Medulla oblongata (tissue), 1 donor: Measurements from ENCODE around the gene KIAA0232.
"Not testable (repeated sequence)": the region's sequence is repeated elsewhere in the genome, so short reads cannot be mapped to it uniquely, and the experiment has no call there.

Source experiments
- DNase-seq: peaks from one replicate; pipeline ENCODE4 v3.0.0-alpha.2; 2015; ENCODE audit errors: extremely low spot score

Gene KIAA0232

DNA sequence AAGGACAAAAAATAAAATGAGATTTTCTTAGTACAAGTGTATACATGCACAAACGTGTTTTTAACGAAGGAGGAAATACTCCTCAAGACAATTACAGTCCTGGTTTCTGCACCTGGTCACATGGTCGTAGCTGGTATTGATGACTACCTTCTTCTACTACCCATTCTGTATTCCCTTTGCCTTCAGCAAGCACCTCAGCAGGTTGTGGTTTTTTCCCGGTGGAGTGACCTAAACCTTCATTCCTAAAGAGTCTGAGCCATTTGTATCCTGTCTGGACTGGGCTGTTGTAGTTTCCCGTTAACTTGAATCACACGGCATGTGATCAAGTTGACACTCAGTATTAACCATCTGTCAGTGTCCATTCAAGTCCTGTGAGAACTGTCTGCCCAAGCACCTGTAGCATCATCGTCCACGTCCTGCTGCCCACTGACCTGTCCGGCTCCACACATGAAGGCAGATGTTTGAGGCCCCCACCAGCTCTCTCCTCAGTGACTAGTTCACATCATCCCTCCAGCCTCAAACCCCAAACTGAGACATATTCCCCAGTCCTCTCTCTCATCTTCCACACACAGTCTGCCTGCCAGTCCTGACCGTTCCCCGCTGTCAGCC is 96.0 kb downstream of the KIAA0232 start:
- no peak for DNase-seq

DNA sequence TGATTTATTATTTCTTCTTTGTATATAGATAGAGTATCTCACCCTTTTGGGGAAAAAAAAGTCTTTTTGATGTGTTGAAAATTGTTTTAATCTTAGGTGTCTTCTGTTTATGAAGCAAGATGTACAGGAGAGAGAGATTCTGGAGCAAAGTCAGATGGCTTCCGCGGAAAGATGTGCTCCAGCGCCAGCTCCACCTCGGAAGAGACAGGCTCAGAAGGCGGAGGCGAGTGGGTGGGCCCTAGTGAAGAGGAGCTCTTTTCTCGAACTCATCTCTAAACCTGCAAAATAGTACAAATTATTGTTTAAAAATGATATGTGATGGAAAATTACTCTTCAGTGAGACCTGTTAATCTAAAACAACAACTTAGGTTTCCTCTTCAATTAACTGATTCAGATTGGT is 98.2 kb downstream of the KIAA0232 start:
- DNase-seq, result no peak

DNA sequence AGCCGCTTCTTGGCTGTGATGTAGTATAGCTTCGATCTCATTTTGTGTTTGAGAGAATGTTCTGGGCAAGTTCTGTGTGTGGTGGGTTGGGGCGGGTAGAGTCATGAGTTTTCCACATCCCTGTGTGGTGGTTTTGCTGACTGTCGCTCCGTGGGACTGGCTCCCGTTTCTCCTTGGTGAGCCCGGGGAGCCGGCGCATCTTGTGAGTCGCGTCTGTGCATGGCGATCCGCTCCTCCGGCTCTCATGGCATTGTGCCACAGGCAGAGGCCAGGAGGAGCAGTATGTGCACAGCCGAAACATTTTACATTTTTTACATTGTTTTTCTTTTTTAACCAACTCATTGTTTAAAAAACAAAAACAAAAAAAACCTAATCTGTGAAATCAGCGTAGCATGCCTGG is 99.4 kb downstream of the KIAA0232 start:
- DNase-seq, result no peak

DNA sequence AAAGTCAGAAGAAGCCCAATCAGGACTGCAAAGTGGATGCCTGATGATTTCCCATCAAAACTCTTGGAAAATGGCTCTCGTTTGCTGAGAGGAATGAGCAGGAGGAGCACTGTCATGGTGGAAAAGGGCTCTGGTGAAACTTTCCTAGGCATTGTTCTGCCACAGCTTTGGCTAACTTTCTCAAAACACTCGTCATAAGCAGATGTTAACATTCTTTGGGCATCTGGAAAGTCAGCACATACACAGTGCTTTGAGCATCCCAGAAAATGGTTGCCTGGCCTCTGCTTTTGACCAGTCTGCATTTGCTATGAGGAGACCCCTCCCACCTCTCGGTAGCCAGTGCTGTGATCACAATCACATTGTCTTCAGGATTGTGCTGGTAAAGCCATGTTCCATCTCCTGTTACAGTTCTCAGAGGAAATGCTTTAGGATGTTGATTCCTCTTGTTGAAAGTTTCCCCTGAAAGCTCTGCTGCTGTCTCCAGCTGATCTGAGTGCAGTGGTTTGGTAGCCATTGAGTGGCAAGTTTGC is 101.9 kb downstream of the KIAA0232 start:
- no peak for DNase-seq

DNA sequence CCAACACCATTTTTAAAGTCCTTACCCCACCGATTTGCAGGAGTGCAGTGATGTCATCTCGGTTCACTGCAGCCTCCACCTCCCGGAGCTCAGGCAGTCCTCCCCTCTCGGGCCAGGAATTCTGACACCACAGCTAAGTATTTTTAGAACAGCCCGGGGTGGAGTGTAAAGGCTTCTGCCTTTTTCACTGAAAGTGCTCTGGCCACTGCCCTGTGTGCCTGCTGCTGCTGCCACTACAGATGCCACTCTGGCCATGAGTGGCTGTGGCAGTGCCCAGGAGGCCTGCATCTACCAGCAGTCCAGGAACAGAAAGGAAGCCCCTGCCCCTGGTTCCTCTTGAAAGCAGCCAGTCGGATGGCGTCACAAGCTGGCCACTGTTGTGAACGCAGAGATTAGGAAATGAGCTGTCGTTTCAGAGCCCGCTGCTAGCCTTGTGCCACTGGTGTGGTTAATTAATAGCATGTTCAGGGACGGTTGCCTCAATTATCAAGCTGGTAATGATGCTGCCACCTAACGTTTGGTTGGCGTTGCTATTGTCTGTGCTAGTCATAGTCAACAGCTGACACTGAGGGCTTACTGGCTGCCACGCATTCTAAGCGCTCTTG is 103.5 kb downstream of the KIAA0232 start:
- DNase-seq, result peak; percentile 86

DNA sequence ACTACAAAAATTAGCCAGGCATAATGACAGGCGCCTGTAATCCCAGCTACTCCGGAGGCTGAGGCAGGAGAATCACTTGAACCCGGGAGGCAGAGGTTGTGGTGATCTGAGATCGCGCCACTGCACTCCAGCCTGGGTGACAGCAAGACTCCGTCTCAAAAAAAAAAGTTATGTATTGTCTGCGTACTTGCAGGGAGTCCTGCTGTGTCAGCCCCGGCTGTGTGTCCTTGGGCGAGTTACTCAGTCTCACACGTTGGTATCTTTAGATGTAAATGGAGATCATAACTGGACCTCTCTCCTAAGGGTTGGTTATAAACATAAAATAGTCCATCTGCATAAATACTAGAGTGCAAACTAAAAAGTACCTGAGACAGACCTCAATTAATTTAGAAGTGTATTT is 104.4 kb downstream of the KIAA0232 start:
- DNase-seq, result no peak

DNA sequence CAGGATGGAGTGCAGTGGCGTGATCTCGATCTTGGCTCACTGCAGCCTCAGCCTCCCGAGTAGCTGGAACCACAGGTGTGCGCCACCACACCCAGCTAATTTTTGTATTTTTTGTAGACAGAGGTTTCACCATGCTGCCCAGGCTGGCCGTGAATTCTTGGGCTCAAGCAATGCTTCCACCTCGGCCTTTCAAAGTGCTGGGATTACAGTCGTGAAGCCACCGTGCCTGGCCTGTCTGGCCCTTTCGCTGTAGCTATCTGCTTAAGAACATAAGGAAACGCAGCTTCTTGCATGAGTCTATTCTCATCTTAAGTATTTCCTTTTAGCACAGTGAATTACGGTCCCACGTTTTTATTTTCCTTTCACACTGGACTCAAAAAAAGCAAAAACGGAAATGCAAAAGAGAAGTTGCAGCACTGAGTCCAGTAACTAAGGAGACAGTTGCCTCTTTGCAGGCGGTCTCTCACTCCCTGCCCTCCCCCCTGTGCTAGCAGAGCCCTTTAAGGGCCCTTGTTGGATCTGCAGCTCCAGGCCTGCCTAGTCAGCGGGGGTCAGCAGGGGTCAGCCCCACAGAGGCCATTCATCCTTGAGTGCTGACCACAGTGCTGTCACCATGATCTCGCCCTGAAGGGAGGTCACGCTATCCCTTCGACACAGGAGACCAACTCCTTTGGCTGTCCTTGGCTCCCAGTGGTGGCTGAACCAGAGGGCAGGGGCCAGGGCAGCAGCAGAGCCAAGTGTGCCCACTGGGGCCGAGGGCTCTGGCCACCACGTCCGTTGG is 105.3 kb downstream of the KIAA0232 start:
- DNase-seq, result peak; percentile 78

DNA sequence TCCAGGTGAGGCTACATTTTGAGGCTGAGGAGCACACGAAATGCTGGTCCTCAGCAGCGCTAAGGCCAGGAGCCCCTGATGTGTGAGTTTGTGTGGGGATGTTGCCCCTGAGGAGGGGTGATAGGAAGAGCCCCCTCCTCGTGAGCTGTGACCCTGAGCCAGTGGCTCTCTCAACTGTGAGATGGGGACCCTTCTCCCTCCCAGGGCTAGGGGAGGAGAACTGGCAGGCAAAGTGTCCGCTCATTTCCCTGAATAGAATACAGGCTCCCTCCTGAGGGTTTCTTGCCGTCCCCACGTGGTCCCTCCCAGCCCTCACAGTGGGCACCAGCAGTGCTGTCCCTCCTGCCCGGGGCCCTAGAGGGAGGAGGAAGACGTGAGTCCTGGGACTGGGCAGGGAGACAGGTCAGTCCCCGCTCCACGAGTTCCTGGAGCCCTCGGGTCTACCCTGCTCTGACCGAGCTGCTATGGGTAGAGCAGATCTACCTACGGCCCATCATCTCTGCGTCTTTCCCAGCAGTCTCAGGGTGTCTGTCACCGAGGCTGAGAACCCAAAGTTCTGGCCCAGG is 106.1 kb downstream of the KIAA0232 start:
- no peak for DNase-seq

DNA sequence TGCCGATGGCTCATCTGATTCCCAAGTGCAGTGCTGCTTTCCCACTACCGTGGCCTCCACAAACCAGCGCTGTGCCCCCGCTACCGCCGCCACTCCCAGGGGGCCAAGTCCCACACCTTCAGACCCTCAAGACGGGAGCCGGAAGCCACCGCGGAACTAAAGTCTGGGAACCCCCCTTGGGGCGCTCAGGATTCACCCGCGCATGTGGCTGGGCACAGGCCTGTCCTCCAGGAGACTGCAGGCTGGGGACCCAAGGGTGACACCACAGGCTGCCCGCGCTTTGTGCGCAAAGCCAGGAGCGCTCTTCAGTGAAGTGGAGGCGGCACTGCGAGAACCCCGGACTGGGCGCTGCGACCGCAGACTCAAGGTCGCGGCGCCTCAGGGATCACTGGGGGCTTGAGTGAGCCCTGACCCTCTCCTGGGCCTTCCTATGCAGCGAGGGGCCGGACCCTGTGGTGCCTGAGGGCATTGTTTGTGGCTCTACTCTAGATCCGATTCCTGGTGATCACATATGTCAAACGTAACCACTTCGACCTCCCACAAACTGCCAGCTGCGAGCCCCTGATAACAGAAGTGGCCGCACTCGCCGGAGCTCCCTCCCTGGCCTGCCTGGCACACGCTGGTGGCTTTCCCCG is 106.7 kb downstream of the KIAA0232 start:
- DNase-seq, result no peak

DNA sequence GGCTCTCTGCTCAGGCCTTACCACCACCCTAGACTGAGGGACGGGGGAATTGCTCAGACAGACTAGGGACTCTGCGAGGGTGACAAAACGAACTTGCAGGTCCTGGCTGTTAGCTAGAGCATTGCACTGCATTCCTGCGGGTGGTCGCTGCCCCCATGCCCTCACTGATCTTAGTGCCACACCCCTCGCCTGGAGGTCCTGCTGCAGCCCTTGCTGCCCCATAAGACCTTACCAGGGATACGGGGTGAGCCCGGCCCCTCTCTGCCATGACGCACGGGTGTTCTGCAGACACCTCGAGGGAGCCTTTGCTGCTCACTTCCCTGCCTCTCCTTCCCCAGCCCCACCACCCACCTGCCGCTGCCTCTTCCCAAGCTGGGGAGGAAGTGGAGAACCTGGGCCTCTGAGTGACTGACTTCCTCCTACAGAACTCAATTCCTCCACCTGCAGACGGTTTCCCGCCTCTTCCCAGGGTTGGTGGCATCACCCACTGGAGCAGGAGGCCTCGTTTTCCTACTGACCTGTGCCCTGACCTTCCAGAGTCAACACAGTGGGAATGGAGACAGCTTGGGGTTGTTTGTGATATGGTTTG is 107.3 kb downstream of the KIAA0232 start:
- no peak for DNase-seq

DNA sequence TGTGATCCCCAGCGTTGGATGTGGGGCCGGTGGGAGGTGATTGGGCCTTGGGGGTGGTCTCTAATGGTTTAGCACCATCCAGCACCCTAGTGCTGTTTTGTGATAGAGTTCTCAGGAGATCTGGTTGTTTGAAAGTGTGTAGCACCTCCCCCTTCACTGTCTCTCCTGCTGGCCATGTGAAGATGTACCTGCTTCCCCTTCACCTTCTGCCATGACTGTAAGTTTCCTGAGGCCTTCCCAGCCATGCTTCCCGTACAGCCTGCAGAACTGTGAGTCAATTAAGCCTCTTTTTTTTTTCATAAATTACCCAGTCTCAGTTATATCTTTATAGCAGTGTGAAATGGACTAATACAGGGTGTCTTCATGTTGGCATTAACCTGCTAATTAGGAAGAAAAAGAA is 107.8 kb downstream of the KIAA0232 start:
- no peak for DNase-seq

DNA sequence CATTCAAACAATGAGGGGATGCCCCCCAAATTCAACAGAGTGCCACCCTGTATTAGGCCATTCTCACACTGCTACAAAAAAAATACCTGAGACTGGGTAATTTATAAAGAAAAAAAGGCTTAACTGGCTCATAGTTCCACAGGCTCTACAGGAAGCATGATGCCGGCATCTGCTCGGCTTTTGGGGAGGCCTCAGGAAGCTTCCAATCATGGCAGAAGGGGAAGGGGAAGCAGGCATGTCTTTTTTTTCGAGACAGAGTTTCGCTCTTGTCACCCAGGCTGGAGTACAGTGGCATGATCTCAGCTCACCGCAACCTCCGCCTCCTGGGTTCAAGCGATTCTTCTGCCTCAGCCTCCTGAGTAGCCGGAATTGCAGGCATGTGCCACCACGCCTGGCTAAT is 108.4 kb downstream of the KIAA0232 start:
- not testable (repeated sequence) for DNase-seq

DNA sequence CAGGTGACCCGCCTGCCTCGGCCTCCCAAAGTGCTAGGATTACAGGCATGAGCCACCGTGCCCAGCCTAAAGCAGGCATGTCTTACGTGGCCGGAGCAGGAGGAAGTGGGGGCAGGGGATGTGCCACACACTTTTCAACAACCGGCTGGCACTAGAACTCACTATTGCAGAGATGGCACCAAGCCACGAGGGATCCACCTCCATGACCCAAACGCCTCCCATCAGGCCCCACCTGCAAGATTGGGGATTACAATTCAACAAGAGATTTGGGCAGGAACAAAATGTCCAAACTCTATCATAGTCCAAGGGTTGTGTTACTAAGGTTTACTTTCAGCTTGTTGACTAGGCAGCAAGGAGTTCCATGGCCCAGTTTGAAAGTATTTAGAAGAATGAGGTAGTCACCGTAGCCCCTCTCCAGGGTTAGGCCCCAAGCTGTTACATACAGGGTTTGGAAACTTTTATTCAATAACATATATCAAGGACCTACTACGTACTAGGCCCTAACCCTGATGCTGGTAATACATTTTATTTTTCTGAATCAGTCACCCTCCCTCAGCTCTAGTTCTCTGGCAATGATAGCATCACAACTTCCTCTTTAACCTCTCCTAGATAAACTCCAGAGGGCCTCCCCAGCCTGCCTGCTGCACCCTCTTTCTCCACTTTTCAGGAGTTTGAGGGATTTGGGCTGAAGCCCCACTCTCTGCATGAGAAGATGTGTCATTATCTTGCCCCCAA is 109.1 kb downstream of the KIAA0232 start:
- no peak for DNase-seq

DNA sequence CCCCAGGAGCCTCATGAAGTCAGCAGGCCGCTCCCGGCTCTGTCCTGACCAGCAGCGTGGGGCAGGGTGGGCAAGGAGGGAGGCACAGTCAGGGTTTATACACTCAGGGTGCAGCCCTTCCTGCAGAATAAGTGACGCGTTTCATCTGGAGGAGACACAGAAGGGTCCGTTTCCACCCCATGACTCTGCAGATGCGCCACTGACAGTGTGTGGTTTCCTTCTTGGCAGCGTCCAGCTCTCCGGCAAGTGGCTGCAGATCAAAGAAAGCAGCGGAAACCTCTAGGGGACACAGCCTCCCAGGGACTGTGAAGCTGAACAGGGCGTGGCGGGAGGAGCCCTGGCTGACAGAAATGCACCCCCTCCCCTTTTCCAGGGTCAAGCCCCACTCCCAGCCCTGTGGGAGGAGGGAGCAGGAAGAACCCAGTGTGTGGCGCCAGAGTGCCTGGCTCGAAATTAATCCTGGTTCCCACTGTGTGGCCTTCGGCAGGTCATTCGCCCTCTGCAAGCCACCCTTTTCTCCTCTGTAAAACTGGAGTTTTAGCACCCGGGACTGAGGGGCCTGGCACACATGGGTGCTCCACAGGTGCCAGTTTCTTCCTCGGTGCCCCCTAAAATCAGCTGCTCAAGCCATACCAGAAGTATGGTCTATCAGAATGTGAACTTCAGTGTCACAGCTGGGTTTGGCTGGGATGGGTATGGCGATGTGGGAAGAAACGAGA is 109.8 kb downstream of the KIAA0232 start:
- DNase-seq, result peak; percentile 55

DNA sequence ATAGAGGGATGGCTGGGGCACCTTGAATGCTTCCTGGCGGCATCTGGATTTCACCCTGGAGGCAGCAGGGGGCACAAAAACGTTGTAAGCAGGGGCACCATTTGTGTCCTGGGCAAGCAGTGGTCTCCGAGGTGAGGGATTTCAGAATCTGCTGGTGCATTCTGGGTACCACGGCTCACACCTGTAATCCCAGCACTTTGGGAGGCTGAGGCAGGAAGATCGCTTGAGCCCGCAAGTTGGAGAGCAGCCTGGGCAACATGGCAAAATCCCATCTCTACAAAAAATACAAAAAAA is 110.3 kb downstream of the KIAA0232 start:
- no peak for DNase-seq

DNA sequence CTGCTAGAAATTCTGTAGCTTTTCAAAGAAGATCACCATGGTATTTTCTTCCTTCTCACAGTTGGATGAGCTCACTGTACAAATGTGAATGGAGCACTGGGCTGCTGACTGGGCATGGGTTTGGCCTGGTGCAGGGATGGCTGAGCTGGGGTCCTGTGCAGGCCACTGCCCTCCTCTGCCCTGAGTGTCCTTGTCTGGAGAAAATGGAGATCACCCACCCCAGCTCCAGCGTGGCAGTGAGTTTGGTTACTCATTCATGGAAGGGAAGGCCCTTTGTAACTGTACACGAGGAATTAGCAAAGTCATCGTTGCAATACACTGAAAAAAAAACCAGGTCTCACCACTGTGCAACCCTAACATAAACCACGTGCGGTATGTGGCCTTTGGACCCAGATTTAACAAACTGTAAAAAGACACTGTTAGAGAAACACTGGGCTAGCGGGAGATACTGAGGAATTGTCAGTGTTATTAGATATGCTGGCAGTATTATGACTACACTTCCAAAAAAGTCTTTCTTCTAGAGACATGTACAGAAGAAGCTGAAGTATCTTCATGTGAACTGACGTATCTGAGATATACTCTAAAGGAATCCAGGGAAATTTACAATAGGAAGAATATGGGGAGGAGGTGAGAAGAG is 111.0 kb downstream of the KIAA0232 start:
- no peak for DNase-seq

DNA sequence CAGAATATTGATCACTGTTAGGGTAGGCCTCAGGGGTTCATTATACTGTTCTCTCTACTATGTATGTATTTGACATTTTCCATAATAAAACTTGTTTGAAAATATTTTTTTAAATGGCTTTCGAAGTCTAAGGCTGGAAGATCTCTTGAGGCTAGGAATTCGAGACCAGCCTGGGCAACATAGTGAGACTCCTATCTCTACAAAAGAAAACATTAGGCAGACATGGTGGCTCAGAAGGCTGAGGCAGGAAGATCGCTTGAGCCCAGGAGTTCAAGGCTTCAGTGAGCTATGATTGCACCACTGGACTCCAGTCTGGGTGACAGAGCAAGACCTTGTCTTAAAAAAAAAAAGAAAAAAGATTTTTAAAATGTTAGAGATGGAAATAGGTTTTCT is 111.6 kb downstream of the KIAA0232 start:
- no peak for DNase-seq

DNA sequence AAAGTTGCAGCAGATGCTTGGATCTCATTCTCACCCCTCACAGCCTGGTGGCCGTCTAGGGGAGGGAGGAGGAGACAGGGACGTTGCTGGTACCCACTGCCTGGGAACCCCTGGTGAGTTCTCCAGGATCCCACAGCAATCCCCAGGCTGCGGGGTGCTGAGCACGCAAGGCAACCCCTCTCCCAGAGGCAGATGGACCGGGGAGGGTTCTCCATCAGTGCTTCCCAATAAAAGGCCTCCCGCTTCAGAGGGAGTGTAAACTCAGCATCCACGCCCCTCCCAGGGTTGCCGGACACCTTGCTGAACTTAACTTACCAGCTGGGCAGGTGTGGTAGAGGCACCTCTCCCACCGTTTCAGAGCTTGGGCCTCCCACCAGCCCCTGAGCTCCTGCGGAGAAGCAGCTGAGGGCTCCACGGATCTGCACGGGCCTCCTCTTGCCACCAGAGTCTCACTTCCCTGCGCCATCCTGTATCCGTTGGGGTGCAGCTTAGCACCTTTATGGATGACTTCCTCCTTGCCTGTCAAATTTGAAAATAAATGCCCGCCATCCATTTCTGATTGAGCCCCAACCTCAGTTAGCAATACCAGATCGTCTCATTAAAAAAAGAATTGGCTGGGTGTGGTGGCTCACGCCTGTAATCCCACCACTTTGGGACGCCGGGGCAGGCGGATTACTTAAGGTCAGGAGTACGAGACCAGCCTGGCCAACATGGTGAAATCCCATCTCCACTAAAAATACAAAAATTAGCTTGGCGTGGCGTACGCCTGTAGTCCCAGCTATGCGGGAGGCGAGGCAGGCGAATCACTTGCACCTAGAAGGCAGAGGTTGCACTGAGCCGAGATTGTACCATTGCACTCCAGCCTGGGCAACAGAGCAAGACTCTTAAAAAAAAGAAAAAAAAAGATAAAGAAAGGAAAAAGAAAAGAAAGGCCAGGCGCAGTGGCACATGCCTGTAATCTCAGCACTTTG is 112.3 kb downstream of the KIAA0232 start:
- DNase-seq, result no peak

DNA sequence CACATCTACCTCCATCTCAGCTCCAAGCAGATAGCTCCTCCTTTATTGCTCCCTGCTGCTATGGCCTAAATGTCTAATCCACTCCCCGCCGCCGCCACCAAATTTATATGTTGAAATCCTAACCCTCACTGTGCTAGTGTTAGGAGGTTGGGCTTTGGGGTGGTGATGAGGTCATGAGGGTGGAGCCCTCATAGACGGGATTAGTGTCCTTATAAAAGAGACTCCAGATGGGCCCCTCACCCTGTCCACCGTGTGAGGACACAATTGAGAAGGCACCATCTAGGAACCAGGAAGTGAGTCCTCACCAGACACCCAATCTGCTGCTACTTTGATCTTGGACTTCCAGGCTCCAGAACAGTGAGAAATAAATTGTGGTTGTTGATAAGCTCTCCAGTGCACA is 113.5 kb downstream of the KIAA0232 start:
- DNase-seq, result no peak
